Ishikawa (cell line): ENCODE results near the gene IGSF8.

Experiments
- EGR1 ChIP-seq: IDR thresholded peaks from 2 replicates; pipeline ENCODE4 v1.6.1; 2012
- EP300 ChIP-seq: IDR thresholded peaks from 2 replicates; pipeline ENCODE4 v1.6.1; 2012; ENCODE audit warnings: borderline replicate concordance
- NFIC ChIP-seq: IDR thresholded peaks from 2 replicates; pipeline ENCODE4 v1.6.1; 2012
- RAD21 ChIP-seq: IDR thresholded peaks from 2 replicates; pipeline ENCODE4 v1.6.1; 2012; ENCODE audit warnings: low read depth
- ZBTB7A ChIP-seq: IDR thresholded peaks from 2 replicates; pipeline ENCODE4 v1.6.1; 2012; ENCODE audit warnings: low read depth
- TF ChIP-seq, protein P1 (sequence below): IDR thresholded peaks from 2 replicates; pipeline ENCODE4 v1.6.1; 2012; ENCODE audit warnings: low read depth, mild to moderate bottlenecking
- TF ChIP-seq, protein P2 (sequence below): IDR thresholded peaks from 2 replicates; pipeline ENCODE4 v1.6.1; 2012

DNA sequence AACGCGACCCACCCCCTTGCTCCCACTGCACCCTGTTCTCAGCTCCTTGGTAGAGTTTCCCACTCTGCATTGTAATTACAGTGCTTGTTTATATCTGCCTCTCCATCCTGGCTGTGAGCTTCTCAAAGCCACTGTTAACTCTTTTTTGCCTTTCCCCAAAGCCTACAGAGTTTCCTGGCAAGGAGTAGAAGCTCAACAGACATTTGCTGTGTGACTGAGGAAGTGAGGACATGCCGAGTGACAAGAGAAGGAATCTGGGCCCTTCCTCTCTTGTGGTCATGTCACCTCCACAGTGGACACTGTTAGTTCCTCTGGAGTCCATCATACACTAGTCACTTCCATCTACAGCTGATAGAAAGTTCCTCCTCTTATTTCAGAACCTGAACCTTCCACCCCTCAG is 6.1 kb upstream of the IGSF8 start:
- TF ChIP-seq RAD21 (no peak), EP300 (no peak), ZBTB7A (no peak), NFIC (no peak), EGR1 (no peak)
- TF ChIP-seq, protein P1, sequence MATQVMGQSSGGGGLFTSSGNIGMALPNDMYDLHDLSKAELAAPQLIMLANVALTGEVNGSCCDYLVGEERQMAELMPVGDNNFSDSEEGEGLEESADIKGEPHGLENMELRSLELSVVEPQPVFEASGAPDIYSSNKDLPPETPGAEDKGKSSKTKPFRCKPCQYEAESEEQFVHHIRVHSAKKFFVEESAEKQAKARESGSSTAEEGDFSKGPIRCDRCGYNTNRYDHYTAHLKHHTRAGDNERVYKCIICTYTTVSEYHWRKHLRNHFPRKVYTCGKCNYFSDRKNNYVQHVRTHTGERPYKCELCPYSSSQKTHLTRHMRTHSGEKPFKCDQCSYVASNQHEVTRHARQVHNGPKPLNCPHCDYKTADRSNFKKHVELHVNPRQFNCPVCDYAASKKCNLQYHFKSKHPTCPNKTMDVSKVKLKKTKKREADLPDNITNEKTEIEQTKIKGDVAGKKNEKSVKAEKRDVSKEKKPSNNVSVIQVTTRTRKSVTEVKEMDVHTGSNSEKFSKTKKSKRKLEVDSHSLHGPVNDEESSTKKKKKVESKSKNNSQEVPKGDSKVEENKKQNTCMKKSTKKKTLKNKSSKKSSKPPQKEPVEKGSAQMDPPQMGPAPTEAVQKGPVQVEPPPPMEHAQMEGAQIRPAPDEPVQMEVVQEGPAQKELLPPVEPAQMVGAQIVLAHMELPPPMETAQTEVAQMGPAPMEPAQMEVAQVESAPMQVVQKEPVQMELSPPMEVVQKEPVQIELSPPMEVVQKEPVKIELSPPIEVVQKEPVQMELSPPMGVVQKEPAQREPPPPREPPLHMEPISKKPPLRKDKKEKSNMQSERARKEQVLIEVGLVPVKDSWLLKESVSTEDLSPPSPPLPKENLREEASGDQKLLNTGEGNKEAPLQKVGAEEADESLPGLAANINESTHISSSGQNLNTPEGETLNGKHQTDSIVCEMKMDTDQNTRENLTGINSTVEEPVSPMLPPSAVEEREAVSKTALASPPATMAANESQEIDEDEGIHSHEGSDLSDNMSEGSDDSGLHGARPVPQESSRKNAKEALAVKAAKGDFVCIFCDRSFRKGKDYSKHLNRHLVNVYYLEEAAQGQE, result no peak
- TF ChIP-seq, protein P2, sequence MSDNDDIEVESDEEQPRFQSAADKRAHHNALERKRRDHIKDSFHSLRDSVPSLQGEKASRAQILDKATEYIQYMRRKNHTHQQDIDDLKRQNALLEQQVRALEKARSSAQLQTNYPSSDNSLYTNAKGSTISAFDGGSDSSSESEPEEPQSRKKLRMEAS, result no peak
